Ammon's horn (tissue), 1 donor: ENCODE results near the gene PTPRD.

Experiments
- DNase-seq: peaks from one replicate; pipeline ENCODE4 v3.0.0-alpha.2; 2016; ENCODE audit warnings: low spot score

Gene PTPRD

DNA sequence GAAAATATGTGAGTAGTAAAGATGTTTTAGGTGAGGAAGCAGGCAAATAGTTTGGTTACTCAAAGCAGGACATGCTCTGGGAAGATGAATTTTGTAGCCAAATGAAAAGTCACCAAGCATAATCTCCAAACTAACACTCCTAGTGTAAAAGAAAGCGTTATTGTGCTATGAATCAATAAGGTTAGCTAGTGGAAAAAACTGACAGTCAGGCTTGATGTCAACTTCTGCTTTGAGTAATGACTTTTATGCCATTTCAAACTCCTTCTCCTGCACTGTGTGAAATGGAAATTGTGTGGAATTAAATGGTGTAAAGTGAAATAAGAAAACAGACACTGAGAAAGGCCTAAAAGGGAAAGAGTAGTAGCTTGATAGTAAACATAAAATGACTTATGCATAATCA is 2176.0 kb downstream of the PTPRD start:
- DNase-seq, result no peak

DNA sequence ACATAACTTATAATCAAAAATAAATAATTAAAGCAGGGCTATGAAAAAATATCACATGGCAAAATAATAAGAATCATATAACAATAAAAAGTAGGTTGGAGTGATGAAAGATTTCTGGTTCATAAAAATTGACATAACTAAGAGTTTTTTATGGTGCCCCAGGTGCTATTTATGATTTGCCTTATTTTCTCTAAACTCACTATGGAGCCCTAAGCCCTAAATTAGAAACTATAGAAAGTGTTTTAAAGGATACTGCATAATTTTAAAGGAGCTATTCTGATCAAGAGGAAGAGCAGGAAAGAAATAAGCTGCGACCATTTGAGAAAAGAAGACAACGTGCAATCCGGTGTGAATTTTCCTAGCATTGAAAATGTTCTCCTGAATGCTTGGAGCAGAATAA is 2178.2 kb downstream of the PTPRD start:
- no peak for DNase-seq

DNA sequence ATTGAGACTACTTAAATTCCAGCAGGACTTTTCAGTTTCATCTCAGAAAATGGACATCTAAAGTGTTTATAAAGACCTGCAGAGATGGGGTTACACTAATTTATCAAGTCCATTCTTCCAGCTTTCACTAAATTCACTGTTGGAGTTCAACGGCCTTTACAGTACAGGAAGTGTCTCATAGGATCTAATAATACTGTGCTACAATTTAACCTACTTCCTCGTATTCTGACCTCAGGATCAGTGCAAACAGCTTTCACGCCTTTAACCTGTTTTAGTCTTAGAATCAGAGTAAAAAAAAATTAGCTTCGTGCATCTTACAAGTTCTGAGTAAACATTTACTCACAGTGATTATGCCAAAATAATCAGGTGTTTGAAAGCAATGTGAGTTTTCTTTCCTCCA is 2180.6 kb downstream of the PTPRD start:
- no peak for DNase-seq

DNA sequence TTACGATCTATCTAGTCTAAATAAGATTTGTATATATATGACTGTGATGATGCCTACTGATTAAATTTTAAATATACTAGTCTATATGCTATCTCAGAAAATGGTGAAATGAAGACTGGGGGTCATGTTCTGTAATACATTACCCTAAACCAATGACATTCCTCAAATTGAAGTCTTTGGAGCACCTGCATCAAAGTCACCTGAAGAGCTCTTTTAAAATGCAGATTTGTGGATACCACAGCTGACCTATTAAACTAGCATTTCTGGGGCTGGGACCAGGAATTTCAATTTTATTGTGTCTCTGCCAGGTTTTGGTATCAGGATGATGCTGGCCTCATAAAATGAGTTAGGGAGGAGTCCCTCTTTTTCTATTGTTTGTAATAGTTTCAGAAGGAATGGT is 2181.3 kb downstream of the PTPRD start:
- DNase-seq, result no peak

DNA sequence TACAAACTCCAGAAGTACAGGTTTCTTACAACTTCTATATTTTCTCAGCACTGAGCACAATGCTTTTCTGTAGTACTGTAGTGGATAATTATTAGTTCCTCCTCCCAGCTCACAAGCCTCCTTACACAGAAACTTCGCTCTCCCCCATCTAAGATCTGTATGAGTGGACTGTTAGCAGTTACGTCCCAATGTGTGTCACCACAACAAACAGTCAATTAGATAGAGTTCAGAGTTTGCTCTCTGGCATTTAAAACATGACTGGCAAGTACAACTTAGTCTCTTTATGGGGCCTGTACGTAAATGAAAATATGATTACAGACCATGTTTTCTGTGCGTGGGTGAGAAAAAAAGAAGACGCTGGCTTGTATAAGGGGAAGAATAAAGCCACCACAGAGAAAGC is 2181.9 kb downstream of the PTPRD start:
- DNase-seq, result no peak

DNA sequence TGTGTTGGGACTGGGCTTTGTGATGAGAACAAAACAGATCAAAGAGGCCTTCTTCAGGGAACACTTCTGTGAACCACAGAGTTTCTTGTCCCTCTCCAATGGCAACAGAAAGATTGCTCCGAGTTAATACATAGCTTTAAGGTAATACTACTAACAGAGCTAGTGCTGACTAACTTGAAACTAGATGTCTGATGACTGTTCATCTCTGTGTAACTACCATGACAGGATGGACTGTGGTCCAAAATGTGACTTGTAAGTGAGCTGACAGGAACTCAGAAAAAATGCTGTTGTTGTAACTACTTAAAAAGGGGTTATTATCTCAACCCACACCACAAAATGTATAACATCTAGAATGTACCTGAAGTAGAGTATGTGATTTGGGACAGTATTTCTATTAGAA is 2183.0 kb downstream of the PTPRD start:
- no peak for DNase-seq

DNA sequence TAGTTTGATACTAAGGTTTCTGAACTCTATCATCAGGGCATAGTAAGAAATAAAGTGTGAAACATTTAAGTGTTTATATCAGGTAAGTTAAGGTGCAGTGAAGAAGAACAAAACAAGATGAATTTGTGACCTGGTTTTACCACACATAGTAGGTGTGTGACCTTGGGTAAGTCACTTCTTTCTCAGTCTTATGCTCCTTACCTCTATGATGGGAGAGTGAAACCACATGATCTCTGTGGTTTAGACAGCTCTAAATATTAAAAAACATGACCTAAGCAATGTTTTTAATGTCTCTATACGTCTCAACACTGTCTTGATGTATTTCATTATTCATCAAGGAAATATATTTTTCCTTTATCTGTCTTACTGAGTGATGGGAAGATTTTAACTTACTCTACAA is 2183.6 kb downstream of the PTPRD start:
- DNase-seq, result no peak

DNA sequence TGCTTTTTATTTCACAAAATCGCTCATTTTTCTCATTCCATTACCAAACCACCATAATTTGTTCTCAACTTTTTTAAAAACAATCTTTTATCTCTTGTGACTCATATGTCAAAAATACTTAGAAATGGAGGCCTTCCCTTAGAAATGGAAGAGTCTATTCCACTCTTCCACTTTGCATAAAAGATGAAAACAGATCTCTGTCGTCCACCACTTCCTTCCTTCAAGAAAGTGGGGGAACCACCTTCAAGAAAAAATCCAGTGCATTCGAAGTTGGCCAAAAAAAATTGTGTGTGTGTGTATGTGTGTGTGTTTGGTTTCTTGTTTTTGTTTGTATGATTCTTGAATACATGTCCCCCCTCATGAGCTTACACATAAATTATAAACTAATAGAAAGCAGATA is 2184.4 kb downstream of the PTPRD start:
- no peak for DNase-seq

DNA sequence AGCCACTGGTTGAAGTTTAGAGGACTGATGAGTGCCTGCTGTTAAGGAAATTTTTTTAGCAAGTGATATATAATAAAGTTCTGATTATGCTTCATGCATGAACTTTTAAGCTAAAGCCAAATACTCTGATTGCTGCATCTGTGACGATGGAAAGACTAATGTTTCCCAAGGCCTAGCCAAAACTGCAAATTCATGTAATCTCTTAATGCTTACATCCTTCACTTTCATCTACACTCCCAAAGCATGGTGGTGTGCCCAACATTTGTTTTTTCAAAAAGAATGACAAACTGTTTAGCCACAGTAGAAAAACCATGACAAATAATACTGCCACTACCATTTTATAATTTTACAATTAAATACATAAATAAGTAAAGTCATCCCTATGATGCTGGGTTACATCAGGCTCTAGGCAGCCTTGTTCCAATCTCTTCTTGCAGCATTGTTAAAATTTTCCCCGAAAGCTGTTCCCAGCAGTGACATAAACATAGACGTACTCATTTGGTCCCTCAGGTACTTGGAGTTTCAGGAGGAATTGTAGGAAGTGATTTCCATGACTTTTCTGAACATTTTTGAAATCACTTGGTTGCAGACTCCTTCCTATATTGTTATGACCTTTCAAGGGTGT is 2187.9 kb downstream of the PTPRD start:
- no peak for DNase-seq

DNA sequence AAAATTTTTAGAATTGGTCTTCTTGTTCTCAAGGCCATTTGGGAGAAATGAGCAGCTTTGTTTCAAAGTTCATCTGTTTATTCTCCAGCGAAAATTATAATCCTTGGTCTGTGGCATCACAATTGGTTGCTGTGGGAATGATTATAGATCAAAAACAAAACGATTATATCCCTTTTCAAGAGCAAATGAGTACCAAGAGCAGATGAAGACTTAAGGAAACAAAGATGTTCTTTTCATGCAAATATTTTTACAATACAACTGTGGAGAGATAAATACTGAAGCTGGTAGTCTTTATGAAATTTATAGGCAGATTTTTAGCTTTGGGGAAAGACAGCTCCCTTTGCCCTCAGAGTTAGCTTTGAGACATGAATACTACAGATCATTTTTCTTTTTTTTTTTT is 2192.4 kb downstream of the PTPRD start:
- DNase-seq, result no peak

DNA sequence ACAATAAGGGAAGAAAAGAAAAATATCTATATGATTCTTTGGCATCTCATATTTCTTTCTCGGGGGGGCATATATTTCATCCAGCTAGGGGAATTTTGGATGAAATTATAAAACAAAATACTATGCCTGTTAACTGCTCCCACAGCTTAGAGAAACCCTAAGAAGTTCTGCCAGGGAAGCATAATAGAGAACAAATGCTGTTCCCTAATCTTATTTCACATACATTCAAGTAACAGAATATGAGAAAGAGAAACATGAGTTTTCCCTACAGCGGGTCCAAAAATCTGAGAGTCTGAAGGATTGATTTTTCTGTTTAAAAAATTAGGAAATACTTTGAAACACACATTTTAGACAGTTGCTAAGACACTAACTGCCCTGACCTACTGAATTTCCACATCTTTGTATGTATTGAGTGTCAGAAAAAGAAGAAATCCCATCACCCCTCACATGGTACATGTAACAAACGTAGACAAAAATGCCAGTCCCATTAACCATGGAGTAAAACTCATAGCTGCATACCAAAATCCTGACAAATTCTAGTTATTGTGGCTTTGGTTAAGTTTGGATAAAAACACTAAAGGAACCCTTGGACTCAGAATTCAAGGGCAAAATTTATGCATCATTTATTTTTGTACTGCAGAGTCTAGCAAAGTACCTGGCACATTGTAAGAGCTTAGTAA is 2193.1 kb downstream of the PTPRD start:
- no peak for DNase-seq

DNA sequence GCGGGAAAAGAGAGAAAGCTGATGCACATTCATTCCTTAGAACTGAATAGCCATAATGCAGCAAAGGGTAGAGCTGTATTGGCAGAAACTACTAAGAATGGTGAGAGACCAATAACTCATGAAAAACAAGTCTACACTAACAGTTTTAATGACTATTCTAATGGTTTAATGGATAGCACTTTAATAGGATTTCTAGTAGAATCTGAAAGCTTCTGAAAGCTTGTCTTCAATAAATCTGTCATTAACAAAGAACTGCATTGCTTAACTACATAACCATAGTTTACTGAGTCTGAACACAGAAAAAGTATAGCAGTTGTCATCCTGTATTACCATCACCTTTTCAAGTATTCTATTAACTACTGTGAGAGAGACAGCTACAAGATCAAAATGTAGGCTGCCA is 2195.5 kb downstream of the PTPRD start:
- DNase-seq, result no peak

DNA sequence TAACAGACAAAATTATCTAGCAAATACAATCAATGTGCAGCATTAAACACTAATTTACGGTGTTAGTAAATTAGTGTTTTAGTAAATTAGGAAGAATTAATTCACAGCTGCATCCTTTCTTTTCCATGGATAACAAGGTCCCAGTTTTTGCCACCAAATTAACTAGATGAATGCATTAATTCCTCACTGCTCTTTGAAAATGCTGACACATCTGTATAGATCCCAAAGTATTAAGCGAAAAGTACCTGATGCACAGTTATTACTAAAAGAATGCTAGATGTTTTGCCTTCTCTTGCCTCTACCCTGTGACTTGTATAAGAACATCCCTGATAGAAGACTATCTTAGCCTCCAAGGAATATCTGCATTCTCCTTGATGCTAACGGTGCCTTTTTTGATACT is 2200.5 kb downstream of the PTPRD start:
- no peak for DNase-seq

DNA sequence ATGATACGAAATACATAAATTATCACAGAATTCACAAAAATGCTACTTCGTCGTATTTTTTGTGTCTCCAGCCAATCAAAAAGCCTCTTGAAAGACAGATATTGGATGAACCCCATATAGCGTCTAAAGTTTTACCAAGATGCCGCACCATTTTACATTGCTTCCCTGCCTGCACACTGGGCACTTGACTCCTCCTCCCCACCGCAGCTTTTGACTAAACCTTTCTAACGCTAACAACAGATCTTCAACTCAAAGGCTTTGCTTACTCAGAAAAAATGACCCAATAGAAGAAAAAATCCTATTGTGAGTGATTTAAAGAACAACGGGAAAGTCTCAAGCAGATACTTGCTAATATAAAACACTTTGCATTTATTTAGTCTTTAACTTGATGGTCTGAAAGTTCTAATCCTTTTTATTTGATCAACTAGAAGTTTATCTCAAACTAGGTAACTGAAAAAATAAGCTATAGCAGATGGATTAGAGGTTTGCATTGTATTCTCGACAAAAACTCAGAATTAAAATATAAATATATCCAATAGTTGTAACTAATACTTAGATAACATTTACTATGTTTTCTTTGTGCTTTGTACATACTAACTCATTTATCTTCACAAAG is 2204.1 kb downstream of the PTPRD start:
- DNase-seq, result no peak

DNA sequence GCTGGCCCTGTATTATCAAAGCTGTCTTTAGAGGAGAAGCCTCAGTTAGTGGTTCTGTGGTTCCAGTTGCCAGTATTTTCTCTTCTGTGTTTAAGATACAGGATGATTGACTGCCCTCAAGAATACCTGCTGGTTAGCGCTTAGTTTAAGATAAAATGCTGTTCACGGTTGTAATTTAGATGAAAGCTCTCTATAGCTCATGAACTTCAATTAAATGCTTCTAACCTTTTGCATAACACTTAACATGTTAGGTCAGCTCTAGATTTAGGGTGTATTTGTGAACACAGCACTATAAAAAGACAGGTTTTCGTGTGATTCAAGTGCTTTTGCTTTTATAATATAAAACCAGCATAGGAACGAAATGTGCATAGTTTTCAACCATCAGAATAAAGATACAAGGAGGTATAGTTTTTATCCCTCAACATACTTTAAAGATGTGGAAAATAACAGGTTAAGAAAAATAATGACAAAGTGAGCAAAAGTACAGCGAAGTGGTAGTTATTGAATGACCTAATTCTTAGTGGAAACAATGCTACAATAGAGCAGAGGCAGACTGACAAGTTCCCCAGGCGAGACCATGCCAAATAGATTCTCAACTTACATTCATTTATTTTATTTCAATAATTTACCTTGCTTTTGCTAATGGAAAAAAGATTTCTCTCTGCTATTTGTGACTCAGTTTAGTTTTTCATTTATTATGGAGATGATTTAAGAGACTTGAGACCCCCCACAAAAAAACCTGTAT is 2210.7 kb downstream of the PTPRD start:
- DNase-seq, result peak; percentile 27

DNA sequence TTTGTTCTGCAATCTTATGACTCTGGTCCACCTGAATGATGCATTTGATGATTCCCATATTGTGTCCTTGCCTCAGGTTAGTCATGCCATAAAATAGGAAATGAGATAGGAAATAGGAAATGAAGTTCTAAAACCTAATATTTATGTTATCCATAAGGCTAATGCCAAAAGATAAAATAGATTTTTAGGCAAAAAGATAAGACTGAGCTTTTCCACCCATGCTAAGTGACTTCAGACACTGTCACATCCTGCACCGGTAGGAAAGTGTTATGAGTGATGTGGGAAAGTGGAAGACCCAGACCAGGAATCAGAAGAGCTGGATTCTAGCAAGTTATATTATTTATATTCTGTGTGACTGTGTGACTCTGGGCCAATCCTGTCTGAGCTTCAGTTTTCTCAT is 2212.4 kb downstream of the PTPRD start:
- DNase-seq, result no peak

DNA sequence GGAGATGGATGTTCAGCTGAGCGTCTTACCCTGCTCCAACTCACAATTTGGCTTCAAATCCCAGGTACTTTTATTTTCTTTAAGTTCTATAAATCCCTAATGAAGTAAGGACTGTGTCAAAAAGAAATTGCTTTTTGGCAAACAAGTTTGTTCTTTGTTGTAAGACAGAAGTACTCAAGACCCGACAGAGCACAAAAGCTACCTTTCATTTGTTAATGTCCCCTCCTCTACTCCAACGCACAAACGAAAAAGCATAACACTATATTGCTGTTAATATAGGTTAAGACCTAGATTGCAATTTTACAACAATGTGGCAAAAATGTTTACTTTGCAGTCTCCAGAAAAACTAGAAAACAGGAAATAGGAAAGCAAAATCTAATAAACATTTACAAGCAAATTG is 2217.8 kb downstream of the PTPRD start:
- no peak for DNase-seq

DNA sequence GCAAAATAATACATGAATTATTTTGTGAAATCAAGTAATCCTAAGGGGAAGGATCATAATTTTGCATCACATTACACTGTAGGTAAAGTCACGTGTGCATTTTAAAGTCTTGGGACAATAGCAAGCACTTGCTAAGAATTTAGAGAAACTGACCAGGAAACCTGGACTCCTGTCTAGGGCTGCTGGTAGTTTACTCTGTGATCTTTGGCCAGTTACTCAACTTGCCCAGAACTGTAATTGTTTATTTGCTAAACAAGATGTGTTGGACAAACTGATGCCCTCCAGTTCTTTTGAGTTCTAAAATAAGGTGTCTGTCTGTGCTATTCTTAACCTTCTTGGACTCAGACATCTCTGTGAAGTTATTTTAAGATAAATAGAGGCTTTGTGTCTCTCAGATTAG is 2218.5 kb downstream of the PTPRD start:
- DNase-seq, result no peak

DNA sequence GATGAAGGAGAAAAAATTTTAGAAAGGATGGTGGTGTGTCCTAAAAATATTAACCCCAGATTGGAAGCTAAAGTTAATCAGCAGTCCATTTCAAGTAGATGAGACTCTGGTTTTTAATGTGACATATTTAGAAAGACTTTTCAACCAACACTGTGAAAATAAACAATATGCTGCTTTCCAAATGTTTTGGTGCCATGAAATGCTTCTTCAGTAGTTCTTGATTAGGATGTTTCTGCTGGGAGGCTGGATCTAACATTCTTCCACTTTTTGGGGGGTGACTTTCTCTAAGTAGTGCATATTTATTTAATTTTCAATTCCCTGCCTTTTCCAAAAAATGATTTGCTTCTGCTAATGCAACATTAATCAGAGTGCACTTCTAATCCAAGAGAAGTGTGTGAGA is 2219.9 kb downstream of the PTPRD start:
- DNase-seq, result no peak

DNA sequence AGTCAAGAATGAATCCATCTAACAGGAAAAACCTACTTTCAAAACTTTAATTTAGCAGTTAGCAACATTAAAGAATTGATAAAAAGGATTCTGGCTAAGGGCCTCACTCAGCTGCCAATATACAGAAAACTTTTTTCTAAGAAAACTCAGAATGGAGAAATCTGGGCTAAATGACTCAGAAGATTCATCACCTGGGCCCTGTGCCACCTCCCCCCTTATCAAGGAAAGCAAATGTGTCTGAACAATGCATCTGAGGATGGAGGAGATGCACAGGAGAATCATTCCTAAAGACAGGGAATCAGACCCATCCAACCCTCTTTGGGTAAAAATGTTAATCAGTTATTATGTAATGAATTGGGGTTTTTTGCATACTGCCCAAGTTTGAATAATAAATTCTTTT is 2221.2 kb downstream of the PTPRD start:
- no peak for DNase-seq

DNA sequence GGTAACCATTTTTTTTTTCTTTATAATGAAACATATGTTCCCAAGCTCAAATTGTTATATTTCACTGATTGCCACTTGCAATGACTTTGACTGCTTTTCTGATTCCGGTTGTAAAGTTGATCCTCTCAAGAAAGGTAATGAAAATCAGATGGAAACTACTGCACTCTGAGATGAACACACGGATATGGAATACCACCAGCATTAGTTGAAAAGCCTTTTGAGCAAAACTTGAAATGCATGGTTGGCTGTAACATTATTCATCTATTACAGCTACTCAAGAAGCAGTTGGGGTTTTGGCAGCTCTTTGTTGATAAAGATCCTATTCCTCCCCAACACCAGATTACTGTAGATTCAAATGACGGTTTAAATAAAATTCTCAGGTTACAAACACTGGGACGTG is 2221.7 kb downstream of the PTPRD start:
- DNase-seq, result no peak

DNA sequence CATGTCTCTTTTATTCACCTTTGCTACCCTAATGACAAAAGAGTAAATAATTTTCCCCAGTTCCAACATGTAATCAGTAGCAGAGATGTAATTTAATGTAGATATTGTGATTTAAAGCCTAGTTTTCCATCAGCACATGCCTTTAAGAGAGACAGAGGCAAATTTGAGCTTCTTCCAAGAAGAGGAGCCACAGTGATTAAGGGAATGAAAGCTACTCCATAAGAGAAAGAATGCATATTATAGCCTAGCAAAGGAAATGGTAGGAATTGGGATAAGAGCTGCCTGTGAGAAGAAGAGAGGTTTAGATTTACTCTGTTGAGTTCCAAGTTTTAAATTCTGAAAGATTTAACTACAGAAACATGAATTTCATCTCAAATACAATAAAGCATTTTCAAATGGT is 2222.2 kb downstream of the PTPRD start:
- DNase-seq, result no peak

DNA sequence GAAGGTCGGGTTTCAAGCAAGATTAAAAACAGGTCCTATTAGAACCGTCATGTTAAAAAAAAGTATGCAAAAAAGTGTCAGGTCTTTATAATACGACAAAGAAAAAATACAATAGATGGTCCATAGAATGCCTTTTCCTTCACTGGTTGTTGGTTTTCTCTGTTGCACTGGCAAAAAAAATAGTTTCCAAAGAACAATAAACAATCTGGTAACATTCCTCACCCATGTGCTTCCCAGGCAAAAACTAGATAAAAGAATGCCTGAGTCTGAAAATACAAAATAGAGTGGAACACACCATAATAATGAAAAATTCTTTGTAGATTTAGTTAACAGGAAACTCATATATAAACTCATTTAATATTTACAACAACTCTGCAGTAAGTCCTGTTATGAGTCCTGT is 2223.3 kb downstream of the PTPRD start:
- DNase-seq, result no peak
